T47D (cell line): Measurements from ENCODE around the gene GBP1.
"Not testable (repeated sequence)": the region's sequence is repeated elsewhere in the genome, so short reads cannot be mapped to it uniquely, and the experiment has no call there.

Source experiments
- DNase-seq, 2 experiments: peaks; one replicate each; pipeline versions ENCODE4 v3.0.0 to v3.0.0-alpha.2; 2011 to 2012; ENCODE audit warnings: low read depth in 1 of 2, low spot score in 1 of 2
- JUND ChIP-seq: IDR thresholded peaks from 2 replicates; pipeline ENCODE4 v1.6.1; 2012; ENCODE audit warnings: low read depth
- in situ Hi-C: cut with HindIII; loops from 2 replicates; pipeline ENCODE4 v1.10.0; 2016; ENCODE audit warnings: low sequenced_read_pairs, low pct_unique_long_range_greater_than_20kb

Gene GBP1

DNA sequence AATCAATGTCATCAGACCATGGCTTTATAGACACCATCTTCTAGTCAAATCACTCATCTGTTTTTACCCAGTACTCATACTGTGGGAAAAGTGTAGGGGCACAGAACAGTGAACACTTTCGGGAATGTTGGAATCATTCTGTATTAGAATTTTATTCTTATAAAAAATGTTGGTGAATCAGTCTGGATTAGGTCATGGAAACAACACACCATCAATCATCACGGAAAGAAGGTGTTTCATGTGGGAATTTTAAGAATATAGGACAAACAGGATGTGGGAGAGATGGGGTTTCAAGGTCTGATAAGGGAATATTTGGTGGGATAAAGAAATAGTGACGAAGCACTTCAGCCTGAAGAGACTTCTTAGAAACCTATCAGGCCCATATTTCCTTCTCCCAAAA lies 17.3 kb downstream of the GBP1 start:
- no peak for DNase-seq
- no peak for TF ChIP-seq JUND
- in situ Hi-C loops: no loop called here

DNA sequence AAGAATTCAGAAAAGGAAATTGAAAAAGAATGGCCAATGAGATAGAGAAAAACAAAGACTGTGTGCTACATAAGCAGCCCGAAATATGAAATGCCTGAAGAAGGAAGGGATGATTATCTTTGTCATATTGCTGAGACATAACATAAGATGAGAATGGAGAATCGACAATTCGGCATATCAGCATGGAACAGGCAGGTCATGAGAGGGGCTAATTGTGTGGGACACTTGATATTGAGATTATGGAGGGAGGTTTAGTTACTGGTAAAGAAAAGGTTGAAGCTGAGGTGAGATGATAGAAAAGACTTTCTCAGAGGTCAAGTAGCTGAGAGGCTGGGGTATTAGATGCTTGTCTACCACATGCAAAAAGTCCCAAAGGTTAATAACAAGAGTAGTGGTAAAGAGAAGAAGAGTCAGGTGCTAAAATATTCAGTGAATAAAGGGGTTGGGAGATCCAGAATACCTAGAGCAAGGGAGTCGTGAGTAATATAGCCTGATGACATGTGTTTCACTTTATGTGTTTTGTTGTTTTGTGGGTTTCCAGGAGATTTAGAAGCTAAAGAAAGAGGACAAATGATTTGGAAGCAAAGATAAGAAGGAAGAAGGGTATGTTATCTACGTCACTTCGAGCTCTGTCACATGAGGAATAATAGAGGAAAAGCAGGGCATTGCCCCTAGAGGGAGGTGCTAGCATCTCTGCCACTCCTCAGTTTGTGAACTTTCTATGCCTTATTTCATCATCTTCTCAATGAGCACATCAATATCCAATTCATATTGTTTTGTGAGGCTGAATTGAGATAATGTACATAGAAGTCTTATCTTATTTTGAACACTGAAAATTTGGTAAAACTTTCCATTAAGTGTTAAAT lies 18.5 kb downstream of the GBP1 start:
- in situ Hi-C loops, DNase-seq: not testable (repeated sequence)

DNA sequence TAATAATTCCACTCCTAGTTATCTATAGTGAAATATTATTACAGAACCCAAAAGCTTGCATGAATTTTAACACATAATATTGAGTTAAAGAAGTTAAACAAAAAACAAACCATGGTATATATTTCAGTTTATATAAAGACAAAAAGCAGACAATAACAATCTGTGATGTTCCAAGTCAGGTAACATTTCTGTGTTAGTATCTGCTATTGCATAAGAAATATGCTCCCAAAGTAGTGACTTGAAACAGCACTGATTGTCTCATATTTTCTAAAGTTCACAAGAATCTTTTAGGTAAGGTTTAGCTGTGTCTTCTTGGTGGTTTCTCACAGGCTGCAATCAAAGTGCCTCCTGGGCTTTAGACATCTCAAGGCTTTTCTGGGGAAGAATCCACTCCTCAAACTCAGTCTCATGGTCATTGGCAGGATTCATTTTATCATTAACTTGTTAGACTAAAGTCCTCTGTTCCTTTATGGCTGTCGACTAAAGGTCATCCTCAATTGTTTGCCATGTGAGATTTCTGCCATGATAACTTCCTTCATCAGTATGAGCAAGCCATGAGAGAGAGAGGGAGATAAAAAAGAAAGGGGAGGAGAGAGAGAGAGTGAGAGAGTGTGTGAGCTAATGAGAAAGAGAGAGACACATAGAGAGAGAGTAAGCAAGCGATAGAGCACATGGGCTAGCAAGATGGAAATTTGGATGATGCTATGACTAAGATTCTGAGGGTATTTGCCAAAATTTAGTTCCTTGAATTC lies 19.9 kb downstream of the GBP1 start:
- no peak for TF ChIP-seq JUND
- no peak for DNase-seq
- in situ Hi-C loops: no loop called here

DNA sequence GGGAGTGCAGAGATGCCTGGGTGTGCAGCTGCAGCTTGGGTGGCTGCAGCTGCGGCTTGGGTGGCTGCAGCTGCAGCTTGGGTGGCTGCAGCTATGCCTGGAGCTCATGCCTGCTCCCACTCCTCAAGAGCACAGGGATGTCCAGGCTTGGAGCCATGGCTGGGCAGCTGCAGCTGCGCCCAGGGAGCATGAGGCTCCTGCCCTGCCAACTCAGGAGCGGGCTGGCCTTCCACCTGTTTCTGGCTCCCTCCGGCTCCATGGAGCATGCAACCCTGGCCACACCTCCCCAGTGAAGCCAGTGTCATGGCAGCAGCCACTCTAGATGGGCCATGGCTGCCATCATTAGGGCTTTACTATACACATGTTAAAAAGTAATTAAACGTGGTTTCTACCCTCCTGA lies 21.1 kb downstream of the GBP1 start:
- in situ Hi-C loops: no loop called here
- DNase-seq: no peak
- TF ChIP-seq JUND: no peak

DNA sequence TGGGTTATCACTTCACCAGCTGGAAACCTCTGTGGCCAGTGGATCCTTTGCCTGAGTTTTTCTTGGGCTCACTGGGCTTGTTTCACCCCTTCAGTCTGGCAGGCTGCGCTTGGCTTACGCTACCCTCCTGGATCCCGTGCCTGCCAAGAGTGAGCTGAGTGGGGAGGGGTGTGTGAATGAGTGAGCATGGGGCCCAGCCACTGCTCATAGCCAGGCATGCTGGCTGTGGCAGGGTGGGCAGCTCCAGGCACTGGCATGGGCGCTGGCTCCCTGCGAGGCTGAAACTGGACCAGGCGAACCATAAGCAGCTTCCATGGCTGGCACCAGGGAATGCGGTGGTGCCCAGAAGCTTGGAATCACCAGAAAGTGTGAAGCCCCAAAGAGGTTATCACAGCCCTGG lies 22.5 kb downstream of the GBP1 start:
- DNase-seq: no peak
- TF ChIP-seq JUND: no peak
- in situ Hi-C loops: no loop called here

DNA sequence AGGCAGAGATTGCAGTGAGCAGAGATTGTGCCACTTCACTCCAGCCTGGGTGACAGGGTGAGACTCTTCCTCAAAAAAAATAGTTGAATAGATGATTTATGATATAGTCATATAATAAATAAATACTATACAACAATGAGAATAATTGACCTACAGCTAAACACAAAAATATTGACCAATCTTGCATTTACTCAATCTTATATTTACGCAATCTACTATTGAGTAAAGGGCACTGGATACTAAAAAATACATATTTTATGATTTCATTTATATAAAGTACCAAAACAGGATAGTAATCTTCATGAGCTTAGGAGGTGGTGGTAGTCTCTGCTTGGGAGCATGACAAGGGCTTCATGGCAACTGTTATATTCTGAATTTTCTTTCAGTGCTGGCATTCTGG lies 23.3 kb downstream of the GBP1 start:
- no peak for DNase-seq
- in situ Hi-C loops: no loop called here

DNA sequence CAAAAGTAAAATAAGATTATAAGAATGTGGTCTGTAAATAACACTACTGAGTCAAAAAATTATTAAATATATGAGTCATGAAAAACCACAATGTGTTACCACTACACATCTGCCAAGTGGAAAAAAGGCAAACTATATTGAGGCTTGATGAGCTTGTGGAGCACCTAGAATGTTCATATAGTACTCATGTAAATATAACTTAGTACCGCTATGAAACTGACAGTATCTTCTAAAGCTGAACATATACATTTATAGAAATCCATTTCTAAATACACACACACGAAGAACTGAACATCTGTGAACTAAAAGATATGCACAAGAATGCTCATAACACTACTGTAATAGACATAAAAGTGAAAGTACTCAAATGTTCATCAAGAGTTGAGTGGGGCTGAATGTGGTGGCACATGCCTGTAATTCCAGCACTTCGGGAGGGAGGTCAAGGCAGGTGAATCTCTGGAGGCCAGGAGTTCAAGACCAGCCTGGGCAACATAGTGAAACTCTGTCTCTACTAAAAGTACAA lies 23.8 kb downstream of the GBP1 start:
- no peak for DNase-seq
- no peak for TF ChIP-seq JUND
- in situ Hi-C loops: no loop called here

More for the DNA sequence above, 23.3 kb downstream of the GBP1 start:
- no peak for TF ChIP-seq JUND

DNA sequence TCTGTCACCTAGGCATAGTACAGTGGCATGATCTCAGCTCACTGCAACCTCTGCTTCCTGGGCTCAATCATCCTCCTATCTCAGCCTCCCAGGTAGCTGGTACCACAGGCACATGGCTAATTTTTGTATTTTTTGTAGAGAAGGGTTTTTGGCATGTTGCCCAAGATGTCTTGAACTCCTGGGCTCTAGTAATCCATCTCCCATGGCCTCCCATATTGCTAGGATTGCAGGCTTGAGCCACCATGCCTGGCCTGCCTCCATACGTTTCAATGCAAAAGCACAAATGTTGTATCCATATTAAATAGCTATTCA lies 24.7 kb downstream of the GBP1 start:
- no peak for TF ChIP-seq JUND
- no peak for DNase-seq
- in situ Hi-C loops: no loop called here

DNA sequence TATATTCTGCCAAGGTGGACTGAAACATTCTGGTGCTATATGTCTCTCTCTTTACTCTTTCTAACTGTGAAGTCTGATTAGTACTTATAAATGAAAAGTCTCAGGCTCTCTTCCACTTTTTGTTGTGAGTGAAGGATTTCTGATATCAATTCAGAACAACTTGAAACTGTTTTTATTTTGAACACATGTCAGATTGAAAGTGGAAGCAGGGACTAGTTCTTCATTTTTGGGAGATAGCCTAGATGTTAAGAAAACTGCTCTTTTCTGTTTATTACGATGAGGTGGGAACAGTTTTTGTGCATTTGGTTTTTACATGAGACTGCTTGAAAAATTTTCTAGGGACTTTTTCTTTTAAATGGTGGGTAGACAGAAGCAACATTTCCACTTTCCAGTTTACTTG lies 27.8 kb downstream of the GBP1 start:
- DNase-seq: no peak
- in situ Hi-C loops: no loop called here
- TF ChIP-seq JUND: no peak

DNA sequence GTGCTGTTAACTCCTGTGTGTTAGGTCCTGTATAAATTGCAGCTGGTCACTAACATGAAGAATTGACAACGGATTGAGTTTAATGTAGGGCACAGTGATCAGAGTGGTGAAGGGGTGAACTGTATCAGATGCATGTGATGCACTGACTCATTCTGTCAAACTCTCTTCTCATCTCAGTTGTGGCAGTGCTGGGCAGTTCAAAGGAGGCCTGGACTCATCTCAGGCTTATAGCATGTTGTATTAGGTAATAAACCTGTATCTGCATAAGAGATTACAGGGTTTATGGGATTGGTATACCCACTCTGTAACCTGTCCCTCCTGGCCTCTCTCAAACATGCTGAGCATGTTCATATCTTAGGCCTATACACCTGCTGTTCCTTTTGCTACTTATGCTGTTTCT lies 29.9 kb downstream of the GBP1 start:
- in situ Hi-C loops: no loop called here
- no peak for TF ChIP-seq JUND
- DNase-seq: no peak

DNA sequence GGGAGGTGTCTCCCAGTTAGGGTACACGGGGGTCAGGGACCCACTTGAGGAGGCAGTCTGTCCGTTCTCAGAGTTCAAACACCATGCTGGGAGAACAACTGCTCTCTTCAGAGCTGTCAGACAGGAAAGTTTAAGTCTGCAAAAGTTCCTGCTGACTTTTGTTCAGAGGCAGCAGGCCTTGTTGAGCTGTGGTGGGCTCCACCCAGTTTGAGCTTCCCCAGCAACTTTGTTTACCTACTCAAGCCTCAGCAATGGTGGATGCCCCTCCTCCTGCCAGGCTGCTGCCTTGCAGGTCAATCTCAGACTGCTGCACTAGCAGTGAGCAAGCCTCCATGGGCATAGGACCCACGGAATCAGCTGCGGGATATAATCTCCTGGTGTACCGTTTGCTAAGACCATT lies 31.0 kb downstream of the GBP1 start:
- DNase-seq, in situ Hi-C loops: not testable (repeated sequence)

DNA sequence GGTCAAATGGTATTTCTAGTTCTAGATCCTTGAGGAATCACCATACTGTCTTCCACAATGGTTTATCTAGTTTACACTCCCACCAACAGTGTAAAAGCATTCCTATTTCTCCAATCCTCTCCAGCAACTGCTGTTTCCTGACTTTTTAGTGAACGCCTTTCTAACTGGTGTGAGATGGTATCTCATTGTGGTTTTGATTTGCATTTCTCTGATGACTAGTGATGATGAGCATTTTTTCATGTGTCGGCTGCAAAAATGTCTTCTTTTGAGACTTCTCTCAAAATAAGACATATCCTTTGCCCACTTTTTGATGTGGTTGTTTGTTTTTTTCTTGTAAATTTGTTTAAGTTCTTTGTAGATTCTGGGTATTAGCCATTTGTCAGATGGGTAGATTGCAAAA lies 36.0 kb downstream of the GBP1 start:
- DNase-seq, in situ Hi-C loops: not testable (repeated sequence)

DNA sequence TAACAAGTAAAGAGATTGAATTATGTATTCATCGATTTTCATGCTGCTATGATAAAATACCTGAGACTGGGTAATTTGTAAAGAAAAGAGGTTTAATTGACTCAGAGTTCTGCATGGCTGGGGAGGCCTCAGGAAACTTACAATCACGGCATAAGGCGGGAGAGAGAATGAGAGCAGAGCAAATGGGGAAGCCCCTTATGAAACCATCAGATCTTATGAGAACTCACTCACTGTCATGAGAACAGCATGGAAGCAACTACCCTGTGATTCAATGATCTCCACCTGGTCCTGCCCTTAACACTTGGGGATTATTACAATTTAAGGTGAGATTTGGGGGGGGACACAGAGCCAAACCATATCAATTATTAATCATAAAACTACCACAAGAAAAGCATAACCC lies 39.1 kb downstream of the GBP1 start:
- no peak for DNase-seq
- in situ Hi-C loops: no loop called here
- no peak for TF ChIP-seq JUND

DNA sequence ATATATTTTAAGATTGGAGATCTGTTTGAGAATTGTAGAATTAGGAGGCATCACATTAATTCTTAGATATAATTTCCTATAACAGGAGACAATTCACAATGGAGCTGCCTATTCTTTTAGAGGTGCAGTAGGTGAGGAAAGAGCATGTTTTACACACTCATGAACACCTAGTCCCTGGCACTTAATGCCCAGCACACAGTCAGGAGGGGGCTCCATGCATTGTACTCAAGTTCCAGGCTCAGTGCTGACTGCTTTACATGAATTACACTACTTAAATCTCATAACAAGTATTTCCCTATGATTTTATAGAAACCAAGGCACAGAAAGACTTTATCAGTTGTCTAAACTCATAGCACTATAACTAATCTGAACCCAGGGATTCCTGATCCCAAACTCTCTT lies 42.0 kb downstream of the GBP1 start:
- no peak for TF ChIP-seq JUND
- no peak for DNase-seq
- in situ Hi-C loops: no loop called here
